BJ (cell line): Measurements from ENCODE around the gene KRT26. TPM values are rescaled to one million over a fixed set of nuclear protein-coding genes. Genes with fewer than 3 reads are reported as not detected.
"Not testable (repeated sequence)": the region's sequence is repeated elsewhere in the genome, so short reads cannot be mapped to it uniquely, and the experiment has no call there.

Experiments
- CTCF ChIA-PET: fragments of 350-600 bp; formaldehyde crosslinking; extraction: SDS; loops from one replicate; lab custom pipeline; 2021; ENCODE audit warnings: antibody characterized with exemption, inconsistent platforms; lab: Yijun Ruan, JAX
- POLR2A ChIA-PET: fragments of 300-600 bp; sonication (Branson Sonifier 250); formaldehyde crosslinking; extraction: SDS; loops from one replicate; lab custom pipeline; 2021; ENCODE audit warnings: antibody characterized with exemption; lab: Charles Lee
- DNase-seq: peaks from one replicate; pipeline ENCODE4 v3.0.0-alpha.2; 2011; ENCODE audit warnings: low read depth
- H3K27me3 ChIP-seq: 2 replicates; pipeline ENCODE4 v1.6.0; 2011; ENCODE audit warnings: low read length; ENCODE audit not compliant: control insufficient read depth, insufficient read depth
- H3K36me3 ChIP-seq: 2 replicates; pipeline ENCODE4 v1.5.1; 2011; ENCODE audit warnings: low read length; ENCODE audit not compliant: control insufficient read depth, insufficient read depth
- H3K4me3 ChIP-seq: 2 replicates; pipeline ENCODE4 v1.5.1; 2011; ENCODE audit warnings: low read depth, mild to moderate bottlenecking, control low read depth, low read length
- CTCF ChIP-seq: IDR thresholded peaks from 2 replicates; pipeline ENCODE4 v1.5.1; 2011; ENCODE audit warnings: low read depth, mild to moderate bottlenecking, control low read depth, inconsistent platforms, low read length, moderate library complexity; ENCODE audit not compliant: insufficient read depth
- polyA plus RNA-seq: library from polyadenylated mRNA; depleted of rRNA; stranded (reverse); fragments of >200 nt; gene quantifications from 2 replicates; pipeline ENCODE4 v1.2.3, GENCODE V29; 2011

KRT26 gene
- polyA plus RNA-seq, 1 experiment, result not detected

DNA sequence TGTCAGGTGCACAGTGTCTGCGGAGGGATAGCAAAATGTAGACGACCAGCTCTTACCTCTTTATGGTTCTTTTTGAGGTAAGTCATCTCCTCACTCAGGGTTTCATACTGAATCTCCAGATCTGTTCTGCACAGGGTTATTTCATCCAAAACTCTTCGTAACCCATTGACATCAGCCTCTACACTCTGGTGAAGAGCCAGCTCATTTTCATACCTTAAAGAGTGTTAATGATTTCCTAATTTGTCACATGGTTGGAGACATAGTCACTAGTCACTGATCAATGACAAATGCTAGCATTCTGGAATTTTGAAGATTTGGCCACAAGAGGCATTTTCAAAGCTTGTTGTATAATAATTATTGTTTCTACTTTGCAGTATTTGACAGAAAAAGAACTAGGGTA is 18.2 kb downstream of the KRT26 start:
- DNase-seq, result no peak
- Histone ChIP-seq H3K4me3 (no peak overlapping the region), H3K27me3 (peaks cover 8% of the 10 kb centered on the region), H3K36me3 (no peaks in the 10 kb centered on the region)
- CTCF ChIA-PET, result no interaction called here
- TF ChIP-seq CTCF, result no peak
- POLR2A ChIA-PET, result no interaction called here

DNA sequence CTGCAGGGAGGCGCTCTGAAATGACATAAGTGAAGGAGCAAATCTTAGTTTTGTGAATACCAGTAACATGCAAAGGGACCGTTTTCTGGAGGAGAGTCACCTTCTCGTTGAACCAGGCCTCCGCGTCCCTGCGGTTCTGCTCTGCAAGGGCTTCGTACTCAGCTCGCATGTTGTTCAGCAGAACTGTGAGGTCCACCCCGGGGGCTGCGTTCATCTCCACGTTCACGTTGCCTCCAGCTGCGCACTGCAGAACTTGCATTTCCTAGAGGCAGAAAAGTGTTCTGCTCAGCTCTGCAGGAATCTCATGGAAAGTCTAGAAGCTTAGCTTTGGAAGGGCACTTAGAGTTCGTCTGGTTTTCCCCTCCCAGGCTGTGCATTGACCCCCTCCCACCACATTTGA is 20.9 kb downstream of the KRT26 start:
- ChIA-PET CTCF (interaction anchor here (0.9 kb wide), 1 partner anchor 42 kb away, joined by 3 read pairs; no protein-coding TSS in a partner anchor), POLR2A (no interaction called here)
- Histone ChIP-seq H3K36me3 (no peaks in the 10 kb centered on the region), H3K4me3 (no peak overlapping the region), H3K27me3 (peaks cover 10% of the 10 kb centered on the region)
- TF ChIP-seq CTCF, result no peak
- DNase-seq, result no peak

- CTCF ChIA-PET, result no interaction called here
- no peak for TF ChIP-seq CTCF
- no peak for DNase-seq
- no peaks in the 10 kb centered on the region for H3K36me3 ChIP-seq
- H3K27me3 ChIP-seq, result peaks cover 12% of the 10 kb centered on the region
- POLR2A ChIA-PET, result no interaction called here
- no peak overlapping the region for H3K4me3 ChIP-seq
These were observed 21.6 kb downstream of the KRT26 start for GRCh38 chr17:40750391-40750790.

DNA sequence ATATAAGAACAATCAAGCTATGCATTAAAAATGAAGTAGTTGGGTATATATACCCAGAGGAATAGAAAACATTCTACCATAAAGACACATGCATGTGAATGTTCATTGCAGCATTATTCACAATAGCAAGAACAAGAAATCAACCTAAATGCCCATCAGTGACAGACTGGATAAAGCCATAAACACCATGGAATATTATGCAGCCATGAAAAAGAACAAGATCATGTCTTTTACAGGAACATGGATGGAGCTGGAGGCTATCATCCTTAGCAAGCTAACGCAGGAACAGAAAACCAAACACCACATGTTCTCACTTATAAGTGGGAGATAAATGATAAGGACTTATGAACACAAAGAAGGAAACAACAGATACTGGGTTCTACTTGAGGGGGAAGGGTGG is 23.3 kb downstream of the KRT26 start:
- POLR2A ChIA-PET, H3K4me3 ChIP-seq, CTCF ChIA-PET, DNase-seq, H3K27me3 ChIP-seq, H3K36me3 ChIP-seq: not testable (repeated sequence)

- H3K36me3 ChIP-seq, result no peaks in the 10 kb centered on the region
- no peak for DNase-seq
- ChIA-PET CTCF (no interaction called here), POLR2A (no interaction called here)
- no peak for TF ChIP-seq CTCF
- no peak overlapping the region for H3K4me3 ChIP-seq
- peaks cover 12% of the 10 kb centered on the region for H3K27me3 ChIP-seq
These were observed 33.4 kb downstream of the KRT26 start for GRCh38 chr17:40738553-40738952.

DNA sequence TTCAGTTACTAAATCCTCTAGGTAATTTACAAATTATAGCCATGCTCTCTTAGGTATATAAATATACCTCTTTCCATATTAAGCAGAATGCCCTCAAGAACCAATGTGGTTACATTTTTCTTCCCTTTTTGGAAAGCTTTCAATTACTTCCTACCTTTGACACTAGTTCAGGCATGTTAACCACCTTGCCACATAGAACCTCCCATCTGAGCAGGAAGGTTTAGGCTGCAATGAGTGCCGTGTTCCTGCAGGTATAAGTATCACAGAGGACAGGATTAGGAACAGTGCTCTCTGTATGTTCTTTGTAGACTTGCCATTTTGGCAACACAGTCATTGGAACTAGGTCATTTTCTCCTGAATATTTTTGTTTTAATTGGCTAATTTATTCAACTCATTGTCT is 37.0 kb downstream of the KRT26 start:
- ChIA-PET CTCF (interaction anchor here (1.5 kb wide), 1 partner anchor 11 kb away, joined by 3 read pairs; no protein-coding TSS in a partner anchor), POLR2A (no interaction called here)
- Histone ChIP-seq H3K4me3 (no peak overlapping the region), H3K36me3 (no peaks in the 10 kb centered on the region), H3K27me3 (peaks cover 10% of the 10 kb centered on the region)
- DNase-seq, result no peak
- no peak for TF ChIP-seq CTCF
